NB4 (cell line): ENCODE data around the gene BCL2.

Experiments
- CTCF ChIP-seq: IDR thresholded peaks from one replicate; pipeline ENCODE4 v1.5.1; 2012; ENCODE audit warnings: low read depth, low read length
- MAX ChIP-seq: IDR thresholded peaks from 2 replicates; pipeline ENCODE4 v1.6.1; 2011; ENCODE audit warnings: low read depth, low read length

- TF ChIP-seq CTCF = no peak
- TF ChIP-seq MAX = no peak
Measured at GRCh38 chr18:63312019-63312409, 7.6 kb downstream of the BCL2 start.
